Adipocyte (in vitro differentiated cells): Measurements from ENCODE around the gene CDH1.

Source experiments
- DNase-seq: peaks from one replicate; pipeline ENCODE4 v3.0.0-alpha.2; 2015; ENCODE audit warnings: low read depth
- H3K27me3 ChIP-seq: replicated peaks from 2 replicates; pipeline ENCODE4 v1.7.0; 2013; ENCODE audit warnings: mild to moderate bottlenecking, low read length, moderate library complexity; ENCODE audit not compliant: control insufficient read depth, insufficient read depth
- H3K36me3 ChIP-seq: 2 replicates; pipeline ENCODE4 v1.7.0; 2013; ENCODE audit warnings: low read length, mild to moderate bottlenecking, moderate library complexity; ENCODE audit not compliant: control insufficient read depth, insufficient read depth, severe bottlenecking
- H3K4me1 ChIP-seq: 2 replicates; pipeline ENCODE4 v1.7.0; 2013; ENCODE audit warnings: mild to moderate bottlenecking, low read length, moderate library complexity; ENCODE audit not compliant: control insufficient read depth, insufficient read depth
- H3K4me3 ChIP-seq: 2 replicates; pipeline ENCODE4 v1.7.0; 2013; ENCODE audit warnings: mild to moderate bottlenecking, low read length, moderate library complexity
- H3K9ac ChIP-seq: 2 replicates; pipeline ENCODE4 v1.7.0; 2013; ENCODE audit warnings: mild to moderate bottlenecking, low read length, moderate library complexity
- H3K9me3 ChIP-seq: 2 replicates; pipeline ENCODE4 v1.7.0; 2013; ENCODE audit warnings: mild to moderate bottlenecking, low read length, moderate library complexity; ENCODE audit not compliant: control insufficient read depth

CDH1 gene

GRCh38 chr16:68767581-68767980, 30.5 kb downstream of the CDH1 start:
- Histone ChIP-seq H3K36me3 (no peaks in the 10 kb centered on the region), H3K9me3 (no peaks in the 10 kb centered on the region), H3K9ac (no peak overlapping the region), H3K27me3 (peaks cover 20% of the 10 kb centered on the region), H3K4me3 (no peak overlapping the region), H3K4me1 (no peaks in the 10 kb centered on the region)
- no peak for DNase-seq

GRCh38 chr16:68768175-68768574, 31.1 kb downstream of the CDH1 start:
- Histone ChIP-seq H3K27me3 (peaks cover 20% of the 10 kb centered on the region), H3K4me3 (no peak overlapping the region), H3K4me1 (no peaks in the 10 kb centered on the region), H3K9ac (no peak overlapping the region), H3K9me3 (no peaks in the 10 kb centered on the region), H3K36me3 (no peaks in the 10 kb centered on the region)
- DNase-seq = no peak

GRCh38 chr16:68768771-68769170, 31.7 kb downstream of the CDH1 start:
- H3K4me3 ChIP-seq = no peak overlapping the region
- no peak for DNase-seq
- H3K4me1 ChIP-seq = no peaks in the 10 kb centered on the region
- peaks cover 20% of the 10 kb centered on the region for H3K27me3 ChIP-seq
- no peaks in the 10 kb centered on the region for H3K9me3 ChIP-seq
- H3K9ac ChIP-seq = no peak overlapping the region
- no peaks in the 10 kb centered on the region for H3K36me3 ChIP-seq

GRCh38 chr16:68770671-68771070, 33.6 kb downstream of the CDH1 start:
- Histone ChIP-seq H3K4me1 (no peaks in the 10 kb centered on the region), H3K27me3 (peaks cover 27% of the 10 kb centered on the region), H3K4me3 (no peak overlapping the region), H3K9me3 (no peaks in the 10 kb centered on the region), H3K9ac (no peak overlapping the region), H3K36me3 (no peaks in the 10 kb centered on the region)
- DNase-seq = no peak

- no peaks in the 10 kb centered on the region for H3K4me1 ChIP-seq
- H3K36me3 ChIP-seq = no peaks in the 10 kb centered on the region
- no peaks in the 10 kb centered on the region for H3K9me3 ChIP-seq
- no peak overlapping the region for H3K4me3 ChIP-seq
- no peak overlapping the region for H3K9ac ChIP-seq
- H3K27me3 ChIP-seq = peaks cover 33% of the 10 kb centered on the region
- DNase-seq = no peak
Observed at GRCh38 chr16:68772030-68772681, 35.1 kb downstream of the CDH1 start.

- H3K4me1 ChIP-seq = no peaks in the 10 kb centered on the region
- H3K27me3 ChIP-seq = peaks cover 33% of the 10 kb centered on the region
- H3K4me3 ChIP-seq = no peak overlapping the region
- no peaks in the 10 kb centered on the region for H3K36me3 ChIP-seq
- H3K9ac ChIP-seq = no peak overlapping the region
- no peak for DNase-seq
- no peaks in the 10 kb centered on the region for H3K9me3 ChIP-seq
Observed at GRCh38 chr16:68772871-68773270, 35.8 kb downstream of the CDH1 start.

- DNase-seq = no peak
- Histone ChIP-seq H3K9me3 (no peaks in the 10 kb centered on the region), H3K9ac (no peak overlapping the region), H3K4me1 (no peaks in the 10 kb centered on the region), H3K36me3 (no peaks in the 10 kb centered on the region), H3K4me3 (no peak overlapping the region), H3K27me3 (peaks cover 27% of the 10 kb centered on the region)
Observed at GRCh38 chr16:68774982-68775634, 38.0 kb downstream of the CDH1 start.

- no peak overlapping the region for H3K4me3 ChIP-seq
- H3K9ac ChIP-seq = no peak overlapping the region
- H3K27me3 ChIP-seq = peaks cover 27% of the 10 kb centered on the region
- DNase-seq = peak; percentile 62
- no peaks in the 10 kb centered on the region for H3K36me3 ChIP-seq
- no peaks in the 10 kb centered on the region for H3K9me3 ChIP-seq
- no peaks in the 10 kb centered on the region for H3K4me1 ChIP-seq
Observed at GRCh38 chr16:68776821-68777485, 39.9 kb downstream of the CDH1 start.

GRCh38 chr16:68778551-68779231, 41.6 kb downstream of the CDH1 start:
- Histone ChIP-seq H3K4me3 (no peak overlapping the region), H3K9ac (no peak overlapping the region), H3K9me3 (no peaks in the 10 kb centered on the region), H3K27me3 (peaks cover 36% of the 10 kb centered on the region), H3K4me1 (no peaks in the 10 kb centered on the region), H3K36me3 (no peaks in the 10 kb centered on the region)
- no peak for DNase-seq

GRCh38 chr16:68779891-68780290, 42.8 kb downstream of the CDH1 start:
- Histone ChIP-seq H3K9me3 (no peaks in the 10 kb centered on the region), H3K36me3 (no peaks in the 10 kb centered on the region), H3K4me3 (no peak overlapping the region), H3K4me1 (no peaks in the 10 kb centered on the region), H3K9ac (no peak overlapping the region), H3K27me3 (peaks cover 40% of the 10 kb centered on the region)
- no peak for DNase-seq

GRCh38 chr16:68781784-68782183, 44.7 kb downstream of the CDH1 start:
- no peaks in the 10 kb centered on the region for H3K36me3 ChIP-seq
- H3K27me3 ChIP-seq = peaks cover 33% of the 10 kb centered on the region
- H3K4me3 ChIP-seq = no peak overlapping the region
- no peak overlapping the region for H3K9ac ChIP-seq
- no peaks in the 10 kb centered on the region for H3K4me1 ChIP-seq
- no peaks in the 10 kb centered on the region for H3K9me3 ChIP-seq
- no peak for DNase-seq
